Esophagus squamous epithelium (tissue), 4 donors: ENCODE data around the gene ESRRB.

Experiments used
- POLR2A ChIP-seq, 4 donors: fragments of 450-650 bp; IDR thresholded peaks; one replicate each; pipeline ENCODE4 v1.6.1; 2017; ENCODE audit warnings: antibody characterized with exemption in 4 of 4, mild to moderate bottlenecking in 4 of 4, moderate library complexity in 3 of 4
- TF ChIP-seq, protein P1 (sequence below), 6 experiments: fragments of 450-650 bp in 4 of 6; fragments of 200-600 bp in 2 of 6; sonication (generic) in 2 of 6; IDR thresholded peaks; one replicate each; pipeline ENCODE4 v1.5.1; 2016 to 2019; ENCODE audit warnings: antibody characterized with exemption in 6 of 6, mild to moderate bottlenecking in 4 of 6, moderate library complexity in 4 of 6

DNA sequence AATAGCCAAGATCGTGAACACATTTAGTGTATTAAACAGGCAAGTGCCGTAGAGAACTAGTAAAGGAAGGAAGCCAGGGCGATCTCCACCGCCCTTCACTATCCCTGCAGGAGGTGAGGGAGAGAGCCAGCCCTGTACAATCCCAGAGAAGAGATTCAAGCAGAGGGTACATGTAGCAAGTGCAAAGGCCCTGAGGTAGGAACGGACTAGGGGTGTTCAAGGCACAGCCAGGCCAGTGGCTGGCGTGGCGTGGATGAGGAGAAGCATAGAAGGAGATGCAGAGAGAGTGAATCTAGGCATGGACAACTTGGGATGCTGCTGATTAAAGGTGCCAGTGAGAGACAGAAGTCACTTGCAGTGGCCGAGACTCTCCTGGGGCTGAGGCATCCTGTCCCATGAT lies 39.1 kb upstream of the ESRRB start:
- TF ChIP-seq, protein P1, sequence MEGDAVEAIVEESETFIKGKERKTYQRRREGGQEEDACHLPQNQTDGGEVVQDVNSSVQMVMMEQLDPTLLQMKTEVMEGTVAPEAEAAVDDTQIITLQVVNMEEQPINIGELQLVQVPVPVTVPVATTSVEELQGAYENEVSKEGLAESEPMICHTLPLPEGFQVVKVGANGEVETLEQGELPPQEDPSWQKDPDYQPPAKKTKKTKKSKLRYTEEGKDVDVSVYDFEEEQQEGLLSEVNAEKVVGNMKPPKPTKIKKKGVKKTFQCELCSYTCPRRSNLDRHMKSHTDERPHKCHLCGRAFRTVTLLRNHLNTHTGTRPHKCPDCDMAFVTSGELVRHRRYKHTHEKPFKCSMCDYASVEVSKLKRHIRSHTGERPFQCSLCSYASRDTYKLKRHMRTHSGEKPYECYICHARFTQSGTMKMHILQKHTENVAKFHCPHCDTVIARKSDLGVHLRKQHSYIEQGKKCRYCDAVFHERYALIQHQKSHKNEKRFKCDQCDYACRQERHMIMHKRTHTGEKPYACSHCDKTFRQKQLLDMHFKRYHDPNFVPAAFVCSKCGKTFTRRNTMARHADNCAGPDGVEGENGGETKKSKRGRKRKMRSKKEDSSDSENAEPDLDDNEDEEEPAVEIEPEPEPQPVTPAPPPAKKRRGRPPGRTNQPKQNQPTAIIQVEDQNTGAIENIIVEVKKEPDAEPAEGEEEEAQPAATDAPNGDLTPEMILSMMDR (IDR thresholded peaks at IDR 0.05), result no peak
- TF ChIP-seq POLR2A (IDR thresholded peaks at IDR 0.05), result no peak
